Activated CD4-positive, alpha-beta T cell treated with anti-CD3 and anti-CD28 coated beads, Interleukin-2, amount 50 U/mL, for 16 hours (primary cell): ENCODE results near the gene ZFC3H1.

ENCODE experiments used
- DNase-seq: peaks from one replicate; pipeline ENCODE4 v3.0.0-alpha.2; 2020

ZFC3H1 gene

GRCh38 chr12:71566655-71567054, 97.0 kb downstream of the ZFC3H1 start:
- no peak for DNase-seq

- no peak for DNase-seq
These were observed 98.1 kb downstream of the ZFC3H1 start for GRCh38 chr12:71565535-71565934.

- DNase-seq, result no peak
These were observed 100.7 kb downstream of the ZFC3H1 start for GRCh38 chr12:71562676-71563595.
